Loucy (cell line): ENCODE results near the gene NBPF9.
"Not testable (repeated sequence)": the region's sequence is repeated elsewhere in the genome, so short reads cannot be mapped to it uniquely, and the experiment has no call there.

Experiments used
- H2AFZ ChIP-seq: fragments of 200-600 bp; sonication (generic); 2 replicates; pipeline ENCODE4 v1.6.0; 2016; ENCODE audit warnings: antibody characterized with exemption, mild to moderate bottlenecking, low read length, moderate library complexity
- H3F3A ChIP-seq: fragments of 200-600 bp; 2 replicates; pipeline ENCODE4 v1.6.0; 2016; ENCODE audit warnings: antibody characterized with exemption, low read depth, mild to moderate bottlenecking
- H3K27me3 ChIP-seq: fragments of 200-600 bp; sonication (generic); 2 replicates; pipeline ENCODE4 v1.6.1; 2014; ENCODE audit warnings: low read length, mild to moderate bottlenecking; ENCODE audit not compliant: insufficient read depth, poor library complexity, severe bottlenecking
- H3K36me3 ChIP-seq: fragments of 200-600 bp; sonication (generic); 2 replicates; pipeline ENCODE4 v1.6.1; 2016; ENCODE audit warnings: low read length; ENCODE audit not compliant: insufficient read depth
- H3K4me1 ChIP-seq: fragments of 200-600 bp; sonication (generic); 2 replicates; pipeline ENCODE4 v1.5.1; 2014; ENCODE audit warnings: low read length, mild to moderate bottlenecking; ENCODE audit not compliant: insufficient read depth, poor library complexity, severe bottlenecking
- H3K4me2 ChIP-seq: fragments of 200-600 bp; sonication (generic); 2 replicates; pipeline ENCODE4 v1.6.0; 2014; ENCODE audit warnings: antibody characterized with exemption, low read length, low read depth, mild to moderate bottlenecking; ENCODE audit not compliant: poor library complexity, severe bottlenecking
- H3K4me3 ChIP-seq: fragments of 200-600 bp; sonication (generic); 2 replicates; pipeline ENCODE4 v1.5.1; 2014; ENCODE audit warnings: low read length, mild to moderate bottlenecking, mixed read lengths; ENCODE audit not compliant: poor library complexity, severe bottlenecking
- H3K79me2 ChIP-seq: fragments of 200-600 bp; sonication (generic); 2 replicates; pipeline ENCODE4 v1.6.1; 2014; ENCODE audit warnings: low read length; ENCODE audit not compliant: insufficient read depth
- H3K9ac ChIP-seq: fragments of 200-600 bp; sonication (generic); 2 replicates; pipeline ENCODE4 v1.6.0; 2014; ENCODE audit warnings: mild to moderate bottlenecking, low read depth, low read length, moderate library complexity; ENCODE audit not compliant: poor library complexity, severe bottlenecking
- H3K9me2 ChIP-seq: fragments of 200-600 bp; sonication (generic); replicated peaks from 2 replicates; pipeline ENCODE4 v1.6.1; 2016; ENCODE audit warnings: low read depth, low read length, mixed read lengths
- H3K9me3 ChIP-seq: fragments of 200-600 bp; sonication (generic); 2 replicates; pipeline ENCODE4 v1.6.1; 2014; ENCODE audit warnings: mild to moderate bottlenecking, antibody characterized with exemption, low read length, low read depth; ENCODE audit not compliant: insufficient read depth
- H4K20me1 ChIP-seq: fragments of 200-600 bp; sonication (generic); 2 replicates; pipeline ENCODE4 v1.6.0; 2014; ENCODE audit warnings: antibody characterized with exemption, low read length, mild to moderate bottlenecking; ENCODE audit not compliant: insufficient read depth, poor library complexity, severe bottlenecking

The NBPF9 gene

GRCh38 chr1:149008769-149009168 lies 94.6 kb downstream of the NBPF9 start:
- H3K36me3 ChIP-seq, H2AFZ ChIP-seq, H3K79me2 ChIP-seq, H3K27me3 ChIP-seq, H3K9ac ChIP-seq, H3K4me2 ChIP-seq, H4K20me1 ChIP-seq, H3F3A ChIP-seq, H3K9me2 ChIP-seq, H3K4me3 ChIP-seq, H3K4me1 ChIP-seq, H3K9me3 ChIP-seq: not testable (repeated sequence)

- H4K20me1 ChIP-seq, H3K4me1 ChIP-seq, H3K9me3 ChIP-seq, H3K4me3 ChIP-seq, H2AFZ ChIP-seq, H3K4me2 ChIP-seq, H3K79me2 ChIP-seq, H3F3A ChIP-seq, H3K36me3 ChIP-seq, H3K9ac ChIP-seq, H3K9me2 ChIP-seq, H3K27me3 ChIP-seq: not testable (repeated sequence)
These were observed 95.0 kb downstream of the NBPF9 start for GRCh38 chr1:149008326-149008725.
